OCI-LY1 (cell line): ENCODE measurements around the gene ASZ1.

Source experiments
- H2AFZ ChIP-seq: fragments of 200-600 bp; sonication (generic), shearing (Covaris generic); 2 replicates; pipeline ENCODE4 v1.6.0; 2014; ENCODE audit warnings: antibody characterized with exemption, mild to moderate bottlenecking, low read length
- H3F3A ChIP-seq: fragments of 200-600 bp; sonication (generic), shearing (Covaris generic); 2 replicates; pipeline ENCODE4 v1.6.0; 2014; ENCODE audit warnings: mild to moderate bottlenecking, antibody characterized with exemption, low read length, moderate library complexity; ENCODE audit not compliant: insufficient read depth
- H3K27ac ChIP-seq: fragments of 200-600 bp; sonication (generic); 2 replicates; pipeline ENCODE4 v1.5.1; 2014; ENCODE audit warnings: low read length, mixed run types, mild to moderate bottlenecking, low read depth; ENCODE audit not compliant: poor library complexity, severe bottlenecking
- H3K27me3 ChIP-seq: fragments of 200-600 bp; sonication (generic); 2 replicates; pipeline ENCODE4 v1.6.0; 2014; ENCODE audit warnings: antibody characterized with exemption, mild to moderate bottlenecking, low read length, moderate library complexity; ENCODE audit not compliant: insufficient read depth
- H3K36me3 ChIP-seq: fragments of 200-600 bp; sonication (generic); 2 replicates; pipeline ENCODE4 v1.6.1; 2014; ENCODE audit warnings: mild to moderate bottlenecking, antibody characterized with exemption, low read length, moderate library complexity, mixed read lengths; ENCODE audit not compliant: insufficient read depth
- H3K4me1 ChIP-seq: fragments of 200-600 bp; sonication (generic); 2 replicates; pipeline ENCODE4 v1.5.1; 2014; ENCODE audit warnings: mild to moderate bottlenecking, low read length, moderate library complexity; ENCODE audit not compliant: insufficient read depth, severe bottlenecking
- H3K4me2 ChIP-seq: fragments of 200-600 bp; sonication (generic), shearing (Covaris generic); 2 replicates; pipeline ENCODE4 v1.6.1; 2014; ENCODE audit warnings: low read length
- H3K4me3 ChIP-seq: fragments of 200-600 bp; sonication (generic); 2 replicates; pipeline ENCODE4 v1.5.1; 2014; ENCODE audit warnings: low read length, low read depth, mild to moderate bottlenecking, mixed read lengths; ENCODE audit not compliant: poor library complexity, severe bottlenecking
- H3K79me2 ChIP-seq: fragments of 200-600 bp; shearing (Covaris generic); 2 replicates; pipeline ENCODE4 v1.6.1; 2016; ENCODE audit warnings: mixed run types, low read length, mixed read lengths; ENCODE audit not compliant: insufficient read depth
- H3K9ac ChIP-seq: fragments of 200-600 bp; sonication (generic), shearing (Covaris generic); 2 replicates; pipeline ENCODE4 v1.6.1; 2014; ENCODE audit warnings: mild to moderate bottlenecking, low read length, mixed read lengths
- H3K9me2 ChIP-seq: fragments of 200-600 bp; sonication (generic), shearing (Covaris generic); 2 replicates; pipeline ENCODE4 v1.6.1; 2014; ENCODE audit warnings: low read depth, mild to moderate bottlenecking, low read length, mixed read lengths
- H3K9me3 ChIP-seq: fragments of 200-600 bp; shearing (Covaris generic); 2 replicates; pipeline ENCODE4 v1.6.1; 2014; ENCODE audit warnings: low read length, mixed read lengths
- H4K20me1 ChIP-seq: fragments of 200-600 bp; sonication (generic), shearing (Covaris generic); 2 replicates; pipeline ENCODE4 v1.6.0; 2016; ENCODE audit warnings: mild to moderate bottlenecking, low read length; ENCODE audit not compliant: insufficient read depth
- EZH2 ChIP-seq: fragments of 200-600 bp; sonication (generic), shearing (Covaris generic); IDR thresholded peaks from 2 replicates; pipeline ENCODE4 v1.8.0; 2017; ENCODE audit warnings: borderline replicate concordance, mixed run types, mild to moderate bottlenecking, antibody characterized with exemption, low read length, moderate library complexity, mixed read lengths
- TF ChIP-seq, protein P1 (sequence below): fragments of 200-600 bp; sonication (generic), shearing (Covaris generic); IDR thresholded peaks from 2 replicates; pipeline ENCODE4 v1.5.1; 2017; ENCODE audit warnings: mild to moderate bottlenecking, antibody characterized with exemption, low read length, moderate library complexity, mixed read lengths

ASZ1 gene

GRCh38 chr7:117320523-117320922 is 106.8 kb downstream of the ASZ1 start:
- no peaks in the 10 kb centered on the region for H4K20me1 ChIP-seq
- H3K36me3 ChIP-seq: no peaks in the 10 kb centered on the region
- H3K9ac ChIP-seq: no peak overlapping the region
- no peak overlapping the region for H2AFZ ChIP-seq
- H3K27me3 ChIP-seq: no peaks in the 10 kb centered on the region
- no peaks in the 10 kb centered on the region for H3K4me1 ChIP-seq
- TF ChIP-seq EZH2: no peak
- TF ChIP-seq, protein P1, sequence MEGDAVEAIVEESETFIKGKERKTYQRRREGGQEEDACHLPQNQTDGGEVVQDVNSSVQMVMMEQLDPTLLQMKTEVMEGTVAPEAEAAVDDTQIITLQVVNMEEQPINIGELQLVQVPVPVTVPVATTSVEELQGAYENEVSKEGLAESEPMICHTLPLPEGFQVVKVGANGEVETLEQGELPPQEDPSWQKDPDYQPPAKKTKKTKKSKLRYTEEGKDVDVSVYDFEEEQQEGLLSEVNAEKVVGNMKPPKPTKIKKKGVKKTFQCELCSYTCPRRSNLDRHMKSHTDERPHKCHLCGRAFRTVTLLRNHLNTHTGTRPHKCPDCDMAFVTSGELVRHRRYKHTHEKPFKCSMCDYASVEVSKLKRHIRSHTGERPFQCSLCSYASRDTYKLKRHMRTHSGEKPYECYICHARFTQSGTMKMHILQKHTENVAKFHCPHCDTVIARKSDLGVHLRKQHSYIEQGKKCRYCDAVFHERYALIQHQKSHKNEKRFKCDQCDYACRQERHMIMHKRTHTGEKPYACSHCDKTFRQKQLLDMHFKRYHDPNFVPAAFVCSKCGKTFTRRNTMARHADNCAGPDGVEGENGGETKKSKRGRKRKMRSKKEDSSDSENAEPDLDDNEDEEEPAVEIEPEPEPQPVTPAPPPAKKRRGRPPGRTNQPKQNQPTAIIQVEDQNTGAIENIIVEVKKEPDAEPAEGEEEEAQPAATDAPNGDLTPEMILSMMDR: no peak
- no peak overlapping the region for H3K4me3 ChIP-seq
- no peaks in the 10 kb centered on the region for H3K79me2 ChIP-seq
- H3K9me2 ChIP-seq: no peaks in the 10 kb centered on the region
- H3K9me3 ChIP-seq: no peaks in the 10 kb centered on the region
- H3K4me2 ChIP-seq: no peak overlapping the region
- H3K27ac ChIP-seq: no peak overlapping the region
- H3F3A ChIP-seq: no peaks in the 10 kb centered on the region

GRCh38 chr7:117319181-117319580 is 108.1 kb downstream of the ASZ1 start:
- TF ChIP-seq, protein P1: no peak
- no peaks in the 10 kb centered on the region for H3K27me3 ChIP-seq
- H3K9ac ChIP-seq: no peak overlapping the region

DNA sequence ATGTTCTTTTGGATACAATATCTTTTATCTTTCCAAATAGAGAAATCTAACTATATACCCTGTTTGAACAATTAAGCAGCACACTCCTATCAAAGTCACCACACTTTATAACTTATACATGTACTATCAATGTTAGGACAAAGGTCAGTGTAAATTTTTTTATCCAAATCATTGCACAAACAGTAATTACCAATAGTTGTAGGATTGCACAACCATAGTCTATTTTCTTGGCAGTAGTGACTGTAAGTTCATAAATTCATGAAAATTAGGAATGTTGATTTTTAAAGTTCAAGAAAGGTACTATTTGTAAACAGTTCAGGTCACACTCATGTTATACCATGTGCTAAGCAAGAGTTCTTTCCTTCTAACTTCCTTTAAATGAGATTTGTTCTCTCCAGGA is 113.7 kb downstream of the ASZ1 start:
- Histone ChIP-seq H3K27ac (no peak overlapping the region), H3F3A (no peaks in the 10 kb centered on the region), H4K20me1 (no peaks in the 10 kb centered on the region), H3K9ac (no peak overlapping the region), H3K9me2 (no peaks in the 10 kb centered on the region), H3K9me3 (no peaks in the 10 kb centered on the region), H2AFZ (no peak overlapping the region), H3K79me2 (no peaks in the 10 kb centered on the region), H3K4me2 (no peak overlapping the region), H3K36me3 (no peaks in the 10 kb centered on the region), H3K4me3 (no peak overlapping the region), H3K4me1 (no peaks in the 10 kb centered on the region), H3K27me3 (no peaks in the 10 kb centered on the region)
- TF ChIP-seq, protein P1: no peak
- no peak for TF ChIP-seq EZH2

More at GRCh38 chr7:117319181-117319580, 108.1 kb downstream of the ASZ1 start:
- no peaks in the 10 kb centered on the region for H3K36me3 ChIP-seq
- H3K79me2 ChIP-seq: no peaks in the 10 kb centered on the region
- no peak overlapping the region for H3K4me3 ChIP-seq
- H3K9me3 ChIP-seq: no peaks in the 10 kb centered on the region
- H3K4me1 ChIP-seq: no peaks in the 10 kb centered on the region
- H3F3A ChIP-seq: no peaks in the 10 kb centered on the region
- H4K20me1 ChIP-seq: no peaks in the 10 kb centered on the region
- H2AFZ ChIP-seq: no peak overlapping the region
- H3K4me2 ChIP-seq: no peak overlapping the region
- H3K9me2 ChIP-seq: no peaks in the 10 kb centered on the region
- H3K27ac ChIP-seq: no peak overlapping the region
